PFSK-1 (cell line): ENCODE results near the gene GABARAP.
A peak's percentile ranks its signal among the peaks of the same experiment; 100 is the strongest.

Experiments used
- FOXP2 ChIP-seq: optimal IDR thresholded peaks from 2 replicates; pipeline ENCODE3; 2011; ENCODE audit warnings: borderline replicate concordance, control low read depth, inconsistent platforms; ENCODE audit not compliant: insufficient read depth; ENCODE audit errors: extremely low read length, extremely low read depth
- POLR2AphosphoS5 ChIP-seq: IDR thresholded peaks from 2 replicates; pipeline ENCODE4 v1.6.1; 2012; ENCODE audit warnings: low read depth, mild to moderate bottlenecking, control low read depth, low read length, moderate library complexity
- SIN3A ChIP-seq: IDR thresholded peaks from 2 replicates; pipeline ENCODE4 v1.6.1; 2012; ENCODE audit warnings: mild to moderate bottlenecking, low read length, moderate library complexity, borderline replicate concordance; ENCODE audit not compliant: insufficient read depth
- TAF1 ChIP-seq: IDR thresholded peaks from 2 replicates; pipeline ENCODE4 v1.6.1; 2012; ENCODE audit warnings: low read length, control low read depth, borderline replicate concordance; ENCODE audit not compliant: insufficient read depth
- TF ChIP-seq, protein P1 (sequence below), 2 experiments: IDR thresholded peaks; 2 replicates each; pipeline versions ENCODE4 v1.6.1 to v1.8.0; 2011 to 2012; ENCODE audit warnings: low read depth in 2 of 2, low read length in 2 of 2, control low read depth in 1 of 2, inconsistent platforms in 1 of 2, mild to moderate bottlenecking in 1 of 2, moderate library complexity in 1 of 2; ENCODE audit not compliant: insufficient read depth in 1 of 2

The GABARAP gene

DNA sequence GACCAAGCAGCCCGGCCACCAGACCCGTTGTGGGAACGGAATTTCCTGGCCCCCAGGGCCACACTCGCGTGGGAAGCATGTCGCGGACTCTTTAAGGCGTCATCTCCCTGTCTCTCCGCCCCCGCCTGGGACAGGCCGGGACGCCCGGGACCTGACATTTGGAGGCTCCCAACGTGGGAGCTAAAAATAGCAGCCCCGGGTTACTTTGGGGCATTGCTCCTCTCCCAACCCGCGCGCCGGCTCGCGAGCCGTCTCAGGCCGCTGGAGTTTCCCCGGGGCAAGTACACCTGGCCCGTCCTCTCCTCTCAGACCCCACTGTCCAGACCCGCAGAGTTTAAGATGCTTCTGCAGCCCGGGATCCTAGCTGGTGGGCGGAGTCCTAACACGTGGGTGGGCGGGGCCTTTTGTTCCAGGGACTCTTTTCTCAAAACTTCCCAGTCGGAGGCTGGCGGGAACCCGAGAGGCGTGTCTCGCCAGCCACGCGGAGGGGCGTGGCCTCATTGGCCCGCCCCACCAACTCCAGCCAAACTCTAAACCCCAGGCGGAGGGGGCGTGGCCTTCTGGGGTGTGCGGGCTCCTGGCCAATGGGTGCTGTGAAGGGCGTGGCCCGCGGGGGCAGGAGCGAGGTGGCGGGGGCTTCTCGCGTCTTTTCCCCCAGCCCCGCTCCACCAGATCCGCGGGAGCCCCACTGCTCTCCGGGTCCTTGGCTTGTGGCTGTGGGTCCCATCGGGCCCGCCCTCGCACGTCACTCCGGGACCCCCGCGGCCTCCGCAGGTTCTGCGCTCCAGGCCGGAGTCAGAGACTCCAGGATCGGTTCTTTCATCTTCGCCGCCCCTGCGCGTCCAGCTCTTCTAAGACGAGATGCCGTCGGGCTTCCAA lies 39.1 kb upstream of the GABARAP start, which contains the start of gene SLC2A4:
Gene SLC2A4 (plus strand): TSS at position 645 of the 879 bp plus-strand sequence. CDS start 217 bp downstream, at position 862.
- TF ChIP-seq SIN3A, result peak; percentile 96; the same call in 1 of the 2 replicates
- no peak for TF ChIP-seq FOXP2

DNA sequence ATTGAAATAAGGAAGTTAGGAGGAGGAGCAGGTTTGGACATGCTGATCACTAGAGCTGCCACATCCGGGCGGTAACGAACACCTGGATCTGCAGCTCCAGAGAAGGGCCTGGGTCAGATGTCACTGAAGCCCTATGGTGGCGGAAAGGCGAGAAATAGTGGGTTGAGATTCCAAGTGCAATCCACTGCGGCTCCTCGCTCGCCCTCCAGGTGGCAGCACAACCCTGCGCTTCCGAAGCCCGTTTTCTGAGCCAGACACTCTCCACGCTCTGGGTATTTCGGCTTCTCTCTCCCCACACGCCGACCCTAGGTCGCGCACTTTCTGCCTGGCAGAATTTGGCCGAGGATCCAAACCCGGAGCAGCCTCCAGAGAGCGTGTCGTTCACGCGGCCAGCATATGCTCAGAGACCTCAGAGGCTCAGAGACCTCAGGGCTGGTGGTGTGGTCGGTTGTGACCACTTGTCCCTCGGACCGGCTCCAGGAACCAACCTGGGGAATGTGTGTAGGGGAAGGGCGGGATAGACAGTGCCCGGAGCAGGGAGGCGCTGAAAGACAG lies 38.3 kb upstream of the GABARAP start:
- TF ChIP-seq, protein P1, sequence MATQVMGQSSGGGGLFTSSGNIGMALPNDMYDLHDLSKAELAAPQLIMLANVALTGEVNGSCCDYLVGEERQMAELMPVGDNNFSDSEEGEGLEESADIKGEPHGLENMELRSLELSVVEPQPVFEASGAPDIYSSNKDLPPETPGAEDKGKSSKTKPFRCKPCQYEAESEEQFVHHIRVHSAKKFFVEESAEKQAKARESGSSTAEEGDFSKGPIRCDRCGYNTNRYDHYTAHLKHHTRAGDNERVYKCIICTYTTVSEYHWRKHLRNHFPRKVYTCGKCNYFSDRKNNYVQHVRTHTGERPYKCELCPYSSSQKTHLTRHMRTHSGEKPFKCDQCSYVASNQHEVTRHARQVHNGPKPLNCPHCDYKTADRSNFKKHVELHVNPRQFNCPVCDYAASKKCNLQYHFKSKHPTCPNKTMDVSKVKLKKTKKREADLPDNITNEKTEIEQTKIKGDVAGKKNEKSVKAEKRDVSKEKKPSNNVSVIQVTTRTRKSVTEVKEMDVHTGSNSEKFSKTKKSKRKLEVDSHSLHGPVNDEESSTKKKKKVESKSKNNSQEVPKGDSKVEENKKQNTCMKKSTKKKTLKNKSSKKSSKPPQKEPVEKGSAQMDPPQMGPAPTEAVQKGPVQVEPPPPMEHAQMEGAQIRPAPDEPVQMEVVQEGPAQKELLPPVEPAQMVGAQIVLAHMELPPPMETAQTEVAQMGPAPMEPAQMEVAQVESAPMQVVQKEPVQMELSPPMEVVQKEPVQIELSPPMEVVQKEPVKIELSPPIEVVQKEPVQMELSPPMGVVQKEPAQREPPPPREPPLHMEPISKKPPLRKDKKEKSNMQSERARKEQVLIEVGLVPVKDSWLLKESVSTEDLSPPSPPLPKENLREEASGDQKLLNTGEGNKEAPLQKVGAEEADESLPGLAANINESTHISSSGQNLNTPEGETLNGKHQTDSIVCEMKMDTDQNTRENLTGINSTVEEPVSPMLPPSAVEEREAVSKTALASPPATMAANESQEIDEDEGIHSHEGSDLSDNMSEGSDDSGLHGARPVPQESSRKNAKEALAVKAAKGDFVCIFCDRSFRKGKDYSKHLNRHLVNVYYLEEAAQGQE (IDR thresholded peaks at IDR 0.05; ENCODE audit: insufficient read depth in 1 of 2, low read depth in 2 of 2, low read length in 2 of 2), result no peak
- TF ChIP-seq FOXP2 (peak; percentile 63), SIN3A (0 out of 2 replicates have a peak, but pooled peaks have one; percentile 7), POLR2AphosphoS5 (no peak), TAF1 (no peak)

DNA sequence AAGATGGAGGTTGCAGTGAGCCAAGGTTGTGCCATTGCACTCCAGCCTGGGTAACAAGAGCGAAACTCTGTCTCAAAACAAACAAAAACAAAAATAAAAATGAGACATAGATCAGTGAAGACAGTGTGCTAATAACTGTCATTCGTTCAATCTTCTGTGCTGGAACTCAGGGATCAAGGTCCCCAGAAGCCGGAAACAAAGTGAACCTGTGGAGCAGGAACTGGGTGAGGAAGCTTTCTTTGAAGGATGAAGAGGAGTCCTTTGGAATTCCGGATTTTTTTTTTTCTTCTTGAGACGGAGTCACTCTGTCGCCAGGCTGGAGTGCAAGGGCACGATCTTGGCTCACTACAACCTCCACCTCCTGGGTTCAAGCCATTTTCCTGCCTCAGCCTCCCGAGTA lies 37.2 kb upstream of the GABARAP start:
- TF ChIP-seq SIN3A (no peak), POLR2AphosphoS5 (no peak), TAF1 (no peak), FOXP2 (no peak)
- TF ChIP-seq, protein P1 (IDR thresholded peaks at IDR 0.05; ENCODE audit: insufficient read depth in 1 of 2, low read depth in 2 of 2, low read length in 2 of 2), result no peak

DNA sequence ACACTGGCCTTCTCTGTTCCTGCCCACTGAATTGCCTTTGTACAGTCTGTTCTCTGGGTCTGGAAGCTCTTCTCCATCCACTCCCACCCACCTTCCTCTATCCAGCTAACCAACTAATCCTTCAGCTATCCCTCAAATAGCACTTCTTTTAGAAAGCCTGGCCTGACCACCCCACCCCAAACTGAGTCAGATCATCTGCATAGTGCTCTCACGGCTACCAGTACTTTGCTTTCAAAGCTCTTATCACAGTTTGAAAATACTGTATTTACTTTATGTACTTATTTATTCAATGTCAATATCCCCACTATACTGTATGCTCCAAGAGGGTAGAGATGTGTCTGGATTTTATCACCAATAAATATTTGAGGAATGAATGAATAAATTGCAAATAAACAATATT lies 24.5 kb upstream of the GABARAP start:
- TF ChIP-seq TAF1 (no peak), FOXP2 (no peak), SIN3A (no peak), POLR2AphosphoS5 (no peak)
- TF ChIP-seq, protein P1 (IDR thresholded peaks at IDR 0.05; ENCODE audit: insufficient read depth in 1 of 2, low read depth in 2 of 2, low read length in 2 of 2), result no peak

DNA sequence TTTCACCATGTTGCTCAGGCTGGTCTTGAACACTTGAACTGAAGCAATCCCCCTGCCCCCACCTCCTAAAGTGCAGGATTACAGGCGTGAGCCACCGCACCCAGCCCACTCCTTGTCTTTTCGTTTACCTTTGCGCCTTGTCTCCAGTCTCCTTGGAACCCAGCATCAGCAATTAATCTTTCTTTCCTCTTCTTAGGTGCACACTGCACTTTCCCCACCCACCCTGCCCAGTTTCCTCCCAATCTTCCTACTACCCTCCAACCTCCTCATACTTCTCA lies 21.5 kb upstream of the GABARAP start:
- TF ChIP-seq SIN3A (no peak), FOXP2 (peak; percentile 3), TAF1 (no peak), POLR2AphosphoS5 (no peak)
- TF ChIP-seq, protein P1 (IDR thresholded peaks at IDR 0.05; ENCODE audit: insufficient read depth in 1 of 2, low read depth in 2 of 2, low read length in 2 of 2), result no peak
